Parathyroid adenoma (tissue), 2 donors: ENCODE data around the gene DTHD1.

Source experiments
- H2AFZ ChIP-seq: fragments of 300-600 bp; sonication (generic); one replicate; pipeline ENCODE4 v1.7.0; 2017; ENCODE audit warnings: antibody characterized with exemption, mild to moderate bottlenecking
- H3K27ac ChIP-seq: fragments of 300-600 bp; sonication (generic); one replicate; pipeline ENCODE4 v1.7.0; 2017
- H3K27me3 ChIP-seq: fragments of 300-600 bp; sonication (generic); one replicate; pipeline ENCODE4 v1.7.0; 2017; ENCODE audit warnings: low read length; ENCODE audit not compliant: control insufficient read depth, insufficient read depth
- H3K36me3 ChIP-seq: fragments of 300-600 bp; sonication (generic); one replicate; pipeline ENCODE4 v1.7.0; 2017; ENCODE audit warnings: low read length; ENCODE audit not compliant: control insufficient read depth, insufficient read depth
- H3K4me1 ChIP-seq: fragments of 300-600 bp; sonication (generic); one replicate; pipeline ENCODE4 v1.7.0; 2017; ENCODE audit warnings: control low read depth
- H3K4me2 ChIP-seq: fragments of 300-600 bp; sonication (generic); one replicate; pipeline ENCODE4 v1.7.0; 2017; ENCODE audit warnings: low read length
- H3K4me3 ChIP-seq: fragments of 300-600 bp; sonication (generic); one replicate; pipeline ENCODE4 v1.7.0; 2017; ENCODE audit warnings: low read depth, low read length
- H3K79me2 ChIP-seq: fragments of 300-600 bp; sonication (generic); one replicate; pipeline ENCODE4 v1.7.0; 2017; ENCODE audit warnings: control low read depth
- H3K9ac ChIP-seq: fragments of 300-600 bp; sonication (generic); one replicate; pipeline ENCODE4 v1.7.0; 2017; ENCODE audit warnings: mild to moderate bottlenecking
- H3K9me3 ChIP-seq: fragments of 300-600 bp; sonication (generic); one replicate; pipeline ENCODE4 v1.7.0; 2017; ENCODE audit warnings: low read length; ENCODE audit not compliant: control insufficient read depth
- CTCF ChIP-seq: fragments of 300-600 bp; sonication (generic); IDR thresholded peaks from one replicate; pipeline ENCODE4 v1.7.0; 2017; ENCODE audit warnings: antibody characterized with exemption, mild to moderate bottlenecking
- donor health status: primary hyperparathyroidism.

The DTHD1 gene

GRCh38 chr4:36353998-36354397 lies 72.6 kb downstream of the DTHD1 start:
- no peak for TF ChIP-seq CTCF
- Histone ChIP-seq H3K4me3 (no peak overlapping the region), H2AFZ (no peak overlapping the region), H3K79me2 (no peaks in the 10 kb centered on the region), H3K27ac (no peak overlapping the region), H3K4me2 (no peak overlapping the region), H3K9me3 (no peaks in the 10 kb centered on the region), H3K4me1 (no peaks in the 10 kb centered on the region), H3K36me3 (no peaks in the 10 kb centered on the region), H3K9ac (no peak overlapping the region), H3K27me3 (no peaks in the 10 kb centered on the region)

- Histone ChIP-seq H3K4me1 (no peaks in the 10 kb centered on the region), H3K4me3 (no peak overlapping the region), H3K4me2 (no peak overlapping the region), H3K9me3 (no peaks in the 10 kb centered on the region), H3K9ac (no peak overlapping the region), H3K27ac (no peak overlapping the region), H2AFZ (no peak overlapping the region), H3K36me3 (no peaks in the 10 kb centered on the region), H3K79me2 (no peaks in the 10 kb centered on the region), H3K27me3 (no peaks in the 10 kb centered on the region)
- TF ChIP-seq CTCF = no peak
Measured at GRCh38 chr4:36358173-36358572, 76.8 kb downstream of the DTHD1 start.

GRCh38 chr4:36360755-36361154 lies 79.3 kb downstream of the DTHD1 start:
- no peak for TF ChIP-seq CTCF
- no peaks in the 10 kb centered on the region for H3K79me2 ChIP-seq
- no peaks in the 10 kb centered on the region for H3K36me3 ChIP-seq
- no peaks in the 10 kb centered on the region for H3K27me3 ChIP-seq
- H3K9ac ChIP-seq = no peak overlapping the region
- H3K4me2 ChIP-seq = no peak overlapping the region
- H3K4me1 ChIP-seq = no peaks in the 10 kb centered on the region
- H3K9me3 ChIP-seq = no peaks in the 10 kb centered on the region
- H2AFZ ChIP-seq = no peak overlapping the region
- no peak overlapping the region for H3K27ac ChIP-seq
- no peak overlapping the region for H3K4me3 ChIP-seq

- H2AFZ ChIP-seq = no peak overlapping the region
- no peak overlapping the region for H3K4me3 ChIP-seq
- no peaks in the 10 kb centered on the region for H3K4me1 ChIP-seq
- no peaks in the 10 kb centered on the region for H3K36me3 ChIP-seq
- H3K79me2 ChIP-seq = no peaks in the 10 kb centered on the region
- no peak overlapping the region for H3K9ac ChIP-seq
- no peaks in the 10 kb centered on the region for H3K9me3 ChIP-seq
- no peak for TF ChIP-seq CTCF
- no peaks in the 10 kb centered on the region for H3K27me3 ChIP-seq
- no peak overlapping the region for H3K4me2 ChIP-seq
- no peak overlapping the region for H3K27ac ChIP-seq
Measured at GRCh38 chr4:36363024-36363423, 81.6 kb downstream of the DTHD1 start.

- no peak overlapping the region for H3K4me2 ChIP-seq
- H3K79me2 ChIP-seq = no peaks in the 10 kb centered on the region
- no peak overlapping the region for H2AFZ ChIP-seq
- no peak for TF ChIP-seq CTCF
- H3K27ac ChIP-seq = no peak overlapping the region
- no peaks in the 10 kb centered on the region for H3K4me1 ChIP-seq
- H3K9me3 ChIP-seq = no peaks in the 10 kb centered on the region
- H3K9ac ChIP-seq = no peak overlapping the region
- H3K27me3 ChIP-seq = no peaks in the 10 kb centered on the region
- H3K4me3 ChIP-seq = no peak overlapping the region
- H3K36me3 ChIP-seq = no peaks in the 10 kb centered on the region
Measured at GRCh38 chr4:36374836-36375511, 93.6 kb downstream of the DTHD1 start.
